ENCODE measurements around the gene FOXB2. TPM values are rescaled to one million over a fixed set of nuclear protein-coding genes. Genes with fewer than 3 reads are reported as not detected.
A peak's percentile ranks its signal among the peaks of the same experiment; 100 is the strongest.

FOXB2 gene
- total RNA-seq, 1 donor from 2014 or later = not detected

DNA sequence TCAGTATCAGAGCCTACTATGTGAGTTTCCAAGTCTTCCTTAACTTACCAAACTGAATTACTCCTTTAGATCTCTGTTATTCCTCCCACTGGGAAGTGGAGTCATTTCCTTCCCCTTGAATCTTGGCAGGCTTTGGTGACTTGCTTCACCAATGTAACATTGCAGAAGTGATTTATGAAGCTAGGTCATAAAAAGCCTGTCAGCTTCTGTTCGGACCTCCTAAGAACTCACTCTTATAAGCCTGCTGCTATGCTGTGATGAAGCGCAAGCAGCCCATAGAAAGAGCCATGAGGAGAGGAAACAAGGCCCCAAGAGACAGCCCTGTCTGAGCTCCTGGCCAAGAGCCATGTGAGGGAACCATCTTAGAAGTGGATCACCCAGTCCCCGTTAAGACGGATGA lies 14.2 kb upstream of the FOXB2 start:
- Histone ChIP-seq H3K4me2 (no peak overlapping the region), H4K20me1 (ENCODE audit: low read depth) (no peaks in the 10 kb centered on the region), H3F3A (ENCODE audit: low read depth) (no peaks in the 10 kb centered on the region), H3K27me3 (peaks cover 18% of the 10 kb centered on the region), H3K27ac (no peak overlapping the region), H3K4me3 (no peak overlapping the region), H3K79me2 (ENCODE audit: low read depth) (no peaks in the 10 kb centered on the region), H3K9me3 (ENCODE audit: low read depth) (no peaks in the 10 kb centered on the region), H2AFZ (replicated peaks) (no peak overlapping the region), H3K4me1 (no peaks in the 10 kb centered on the region), H3K36me3 (no peaks in the 10 kb centered on the region), H3K9ac (no peak overlapping the region)
- DNase-seq (ENCODE audit: low spot score) = no peak
- peaks cover 4% of the 10 kb centered on the region for H3K27me3 Mint-ChIP-seq (ENCODE audit: insufficient read depth, low read depth)
- TF ChIP-seq CTCF (IDR thresholded peaks at IDR 0.05) = no peak
- TF ChIP-seq EZH2phosphoT487 (IDR thresholded peaks at IDR 0.05) = no peak
- no peak for TF ChIP-seq EZH2 (IDR thresholded peaks at IDR 0.05)
- no peaks in the 10 kb centered on the region for H3K4me1 Mint-ChIP-seq
- no peak overlapping the region for H3K4me3 Mint-ChIP-seq
- H3K27ac Mint-ChIP-seq = no peak overlapping the region
- H3K36me3 Mint-ChIP-seq = no peaks in the 10 kb centered on the region
- no peaks in the 10 kb centered on the region for H3K9me3 Mint-ChIP-seq

- Histone ChIP-seq H3K36me3 (no peaks in the 10 kb centered on the region), H3K27me3 (peaks cover 71% of the 10 kb centered on the region), H3K4me2 (no peak overlapping the region), H3K79me2 (ENCODE audit: low read depth) (no peaks in the 10 kb centered on the region), H3K4me1 (peaks cover 19% of the 10 kb centered on the region), H3K9ac (no peak overlapping the region), H3K9me3 (ENCODE audit: low read depth) (no peaks in the 10 kb centered on the region), H3K27ac (no peak overlapping the region), H2AFZ (replicated peaks) (no peak overlapping the region), H3K4me3 (no peak overlapping the region), H4K20me1 (ENCODE audit: low read depth) (peaks cover 33% of the 10 kb centered on the region), H3F3A (ENCODE audit: low read depth) (peaks cover 29% of the 10 kb centered on the region)
- no peaks in the 10 kb centered on the region for H3K9me3 Mint-ChIP-seq
- no peak overlapping the region for H3K4me3 Mint-ChIP-seq
- TF ChIP-seq EZH2phosphoT487 (IDR thresholded peaks at IDR 0.05) (no peak), CTCF (IDR thresholded peaks at IDR 0.05) (no peak), EZH2 (IDR thresholded peaks at IDR 0.05) (no peak)
- no peak overlapping the region for H3K27ac Mint-ChIP-seq
- peaks cover 14% of the 10 kb centered on the region for H3K4me1 Mint-ChIP-seq
- no peaks in the 10 kb centered on the region for H3K36me3 Mint-ChIP-seq
- no peak for DNase-seq (ENCODE audit: low spot score)
- H3K27me3 Mint-ChIP-seq (ENCODE audit: insufficient read depth, low read depth) = peaks cover 48% of the 10 kb centered on the region
Observed at GRCh38 chr9:77010527-77010926, 8.9 kb upstream of the FOXB2 start.

DNA sequence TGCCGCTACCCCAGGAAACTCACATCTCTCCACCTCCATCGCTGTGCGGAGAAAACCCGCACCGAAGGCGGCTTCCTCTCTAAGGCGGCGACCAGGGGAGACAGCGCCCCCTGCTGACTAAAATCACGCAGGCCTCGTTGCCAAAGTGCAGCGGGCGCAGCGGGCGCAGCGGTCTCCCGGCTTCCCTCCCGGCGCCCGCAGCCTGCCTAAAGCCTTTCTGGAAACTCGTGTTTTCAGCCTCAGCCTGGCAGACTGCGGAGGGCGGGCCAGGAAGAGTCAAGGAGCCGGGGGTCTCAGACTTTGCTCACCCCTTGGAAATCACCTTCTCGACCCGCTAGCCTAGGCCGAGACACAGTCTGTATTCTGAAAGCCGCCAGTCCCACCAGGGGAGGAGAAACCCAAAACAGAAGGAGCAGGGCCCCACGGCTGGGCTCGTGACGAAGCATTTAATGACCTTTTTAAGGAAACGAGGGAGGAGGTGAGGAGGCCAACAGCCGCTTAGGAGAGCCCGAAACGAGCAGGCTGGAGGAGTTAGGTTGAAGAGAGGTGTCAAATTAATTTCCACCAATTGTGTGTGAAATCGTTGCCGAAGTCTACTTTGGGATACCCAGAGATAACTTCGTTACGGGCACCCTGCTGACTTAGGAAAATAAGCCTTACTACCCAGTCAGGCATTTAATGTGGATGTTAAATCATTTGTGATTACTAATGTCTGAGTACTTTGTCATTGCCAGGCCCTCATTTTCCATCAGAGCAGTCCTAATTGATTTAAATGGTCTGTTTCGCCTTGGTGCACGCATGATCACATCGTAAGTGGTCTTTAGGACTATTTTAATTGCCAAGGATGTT lies 7.3 kb upstream of the FOXB2 start:
- no peak overlapping the region for H3K9ac ChIP-seq

More for the DNA sequence above, 7.3 kb upstream of the FOXB2 start:
- peaks cover 41% of the 10 kb centered on the region for H3F3A ChIP-seq (ENCODE audit: low read depth)
- H3K27ac ChIP-seq = no peak overlapping the region
- peak overlapping the region; percentile 87 for H2AFZ ChIP-seq (replicated peaks)
- peaks cover 50% of the 10 kb centered on the region for H4K20me1 ChIP-seq (ENCODE audit: low read depth)
- DNase-seq (ENCODE audit: low spot score) = peak; percentile 90
- H3K4me1 ChIP-seq = peaks cover 32% of the 10 kb centered on the region
- no peak overlapping the region for H3K27ac Mint-ChIP-seq
- peak overlapping the region; percentile 89 for H3K4me2 ChIP-seq
- no peaks in the 10 kb centered on the region for H3K9me3 ChIP-seq (ENCODE audit: low read depth)
- peaks cover 64% of the 10 kb centered on the region for H3K27me3 Mint-ChIP-seq (ENCODE audit: insufficient read depth, low read depth)
- H3K4me3 Mint-ChIP-seq = peak overlapping the region; percentile 77
- peaks cover 88% of the 10 kb centered on the region for H3K27me3 ChIP-seq
- peaks cover 25% of the 10 kb centered on the region for H3K4me1 Mint-ChIP-seq
- H3K79me2 ChIP-seq (ENCODE audit: low read depth) = no peaks in the 10 kb centered on the region
- no peaks in the 10 kb centered on the region for H3K36me3 Mint-ChIP-seq
- no peaks in the 10 kb centered on the region for H3K9me3 Mint-ChIP-seq
- TF ChIP-seq EZH2phosphoT487 (IDR thresholded peaks at IDR 0.05) (peak; percentile 74), CTCF (IDR thresholded peaks at IDR 0.05) (peak; percentile 91), EZH2 (IDR thresholded peaks at IDR 0.05) (peak; percentile 69)
- no peaks in the 10 kb centered on the region for H3K36me3 ChIP-seq
- H3K4me3 ChIP-seq = peak overlapping the region; percentile 46
